K562 (cell line): ENCODE data around the gene ABCC9. TPM values are rescaled to one million over a fixed set of nuclear protein-coding genes. Genes with fewer than 3 reads are reported as not detected.

Experiments used
- ATAC-seq: fragments of 200-7000 bp; cut with Tn5 transposase; 3 replicates; pipeline ENCODE4 v1.9.1; 2020; ENCODE audit warnings: moderate library complexity
- BruUV-seq: library from RNA; stranded (reverse); fragments of 400-500 nt; replicated peaks from 2 replicates; lab custom pipeline; 2021; lab: Mats Ljungman, UMichigan
- CTCF ChIA-PET: fragments of 300-600 bp; formaldehyde crosslinking; extraction: SDS; loops from one replicate; lab custom pipeline; 2021; ENCODE audit warnings: low intra/inter-chr PET ratio; lab: Yijun Ruan, JAX
- POLR2A ChIA-PET: fragments of 300-600, 350-650 bp; sonication (Branson Sonifier 250); formaldehyde crosslinking; extraction: SDS; loops from one replicate; lab custom pipeline; 2021; ENCODE audit warnings: antibody characterized with exemption, inconsistent platforms; lab: Yijun Ruan, JAX
- DNase-seq, 4 experiments: peaks; one replicate each; pipeline versions ENCODE4 v3.0.0 to v3.0.0-alpha.2; 2011 to 2018; ENCODE audit warnings: low spot score in 3 of 4, mixed read lengths in 3 of 4; ENCODE audit errors: extremely low read depth in 1 of 4
- FAIRE-seq: peaks from 2 replicates; lab custom pipeline; 2011; peaks lifted over from hg19 to GRCh38; lab: Jason Lieb, UNC
- H2AFZ ChIP-seq: 2 replicates; pipeline ENCODE4 v1.6.0; 2011; ENCODE audit warnings: low read depth, low read length, control low read depth, inconsistent platforms
- H3K27ac ChIP-seq: fragments of 200-600 bp; 3 replicates; pipeline ENCODE4 v1.8.0; 2011; ENCODE audit warnings: low read depth, mild to moderate bottlenecking, control low read depth, inconsistent platforms, low read length, moderate library complexity, mixed read lengths; ENCODE audit errors: extremely low read depth
- H3K27me3 ChIP-seq, 2 experiments: fragments of 300-600 bp in 1 of 2; 2 replicates in 1 of 2; 3 replicates in 1 of 2; pipeline versions ENCODE4 v1.6.0 to v1.8.0; 2011; ENCODE audit warnings: inconsistent platforms in 2 of 2, low read length in 2 of 2, mild to moderate bottlenecking in 1 of 2, mixed read lengths in 1 of 2, moderate library complexity in 1 of 2; ENCODE audit not compliant: control insufficient read depth in 2 of 2, insufficient read depth in 2 of 2
- H3K36me3 ChIP-seq: fragments of 300-600 bp; 3 replicates; pipeline ENCODE4 v1.8.0; 2011; ENCODE audit warnings: mild to moderate bottlenecking, low read length, inconsistent platforms; ENCODE audit not compliant: control insufficient read depth, insufficient read depth
- H3K4me1 ChIP-seq, 2 experiments: fragments of 200-600 bp in 1 of 2; replicated peaks in 1 of 2; 2 replicates in 1 of 2; 3 replicates in 1 of 2; pipeline versions ENCODE4 v1.5.1 to v1.8.0; 2011; ENCODE audit warnings: inconsistent platforms in 2 of 2, low read length in 2 of 2, mild to moderate bottlenecking in 1 of 2, mixed read lengths in 1 of 2, moderate library complexity in 1 of 2; ENCODE audit not compliant: control insufficient read depth in 2 of 2, insufficient read depth in 2 of 2
- H3K4me2 ChIP-seq: 2 replicates; pipeline ENCODE4 v1.6.1; 2011; ENCODE audit warnings: low read length, control low read depth, inconsistent platforms, mixed read lengths; ENCODE audit not compliant: insufficient read depth
- H3K4me3 ChIP-seq: fragments of 200-600 bp; sonication (generic), shearing (Covaris generic); 2 replicates; pipeline ENCODE4 v1.5.1; 2016; ENCODE audit warnings: control low read depth, inconsistent platforms
- H3K79me2 ChIP-seq: fragments of 200-600 bp; 3 replicates; pipeline ENCODE4 v1.8.0; 2011; ENCODE audit warnings: low read length, inconsistent platforms; ENCODE audit not compliant: control insufficient read depth, insufficient read depth
- H3K9ac ChIP-seq, 2 experiments: 2 replicates each; pipeline versions ENCODE4 v1.6.0 to v1.6.1; 2011; ENCODE audit warnings: low read depth in 2 of 2, low read length in 2 of 2, control low read depth in 1 of 2, inconsistent platforms in 1 of 2, mild to moderate bottlenecking in 1 of 2, mixed read lengths in 1 of 2; ENCODE audit not compliant: insufficient read depth in 1 of 2
- H3K9me1 ChIP-seq: one replicate; pipeline ENCODE4 v1.6.0; 2011; ENCODE audit warnings: inconsistent platforms, mild to moderate bottlenecking, low read length, moderate library complexity; ENCODE audit not compliant: control insufficient read depth, insufficient read depth
- H3K9me3 ChIP-seq: replicated peaks from 2 replicates; pipeline ENCODE4 v1.5.1; 2011; ENCODE audit warnings: low read depth, low read length, inconsistent platforms; ENCODE audit not compliant: control insufficient read depth, insufficient read depth
- H4K20me1 ChIP-seq: replicated peaks from 2 replicates; pipeline ENCODE4 v1.6.1; 2011; ENCODE audit warnings: low read length, inconsistent platforms, mixed read lengths; ENCODE audit not compliant: control insufficient read depth, insufficient read depth
- CEBPB ChIP-seq: fragments of 450-650 bp; IDR thresholded peaks from 2 replicates; pipeline ENCODE4 v1.6.1; 2016; ENCODE audit warnings: missing genetic modification characterization, missing compliant biosample characterization
- HEY1 ChIP-seq: fragments of 250-450 bp; sonication (Bioruptor Pico); IDR thresholded peaks from 2 replicates; pipeline ENCODE4 v1.5.0; 2020; ENCODE audit warnings: mild to moderate bottlenecking, moderate library complexity, borderline replicate concordance
- MED1 ChIP-seq: sonication (generic); formaldehyde crosslinking; IDR thresholded peaks from 2 replicates; pipeline ENCODE4 v1.8.1; 2023; ENCODE audit warnings: missing genetic modification reagents, borderline replicate concordance
- REST ChIP-seq, 2 experiments: fragments of 450-650 bp; formaldehyde crosslinking in 1 of 2; IDR thresholded peaks; 2 replicates each; pipeline versions ENCODE4 v1.4.0 to v1.6.1; 2014 to 2020; ENCODE audit warnings: mild to moderate bottlenecking in 2 of 2, borderline replicate concordance in 1 of 2, low read depth in 1 of 2
- TARDBP ChIP-seq: fragments of 450-650 bp; IDR thresholded peaks from 2 replicates; pipeline ENCODE4 v1.6.1; 2016
- WGBS: fragments of 100-300 bp; shearing (Covaris generic); methylation state at CpG from one replicate; pipeline ENCODE4 v1.1.6; 2016; ENCODE audit warnings: low coverage, mixed read lengths; ENCODE audit not compliant: insufficient coverage; ENCODE audit errors: missing lambda C conversion rate; 5-methylcytosine and 5-hydroxymethylcytosine counted together
- in situ Hi-C: fragments of 300-500 bp; cut with MboI; formaldehyde crosslinking; loops from 4 replicates; pipeline ENCODE4 v1.15.0; 2018; ENCODE audit warnings: inconsistent platforms, mixed read lengths
- intact Hi-C: fragments of 100-400 bp; cut with micrococcal nuclease; formaldehyde crosslinking; loops from 2 replicates; pipeline ENCODE4 v1.14.2; 2022
- polyA plus RNA-seq, 8 experiments: library from polyadenylated mRNA; depleted of rRNA in 4 of 8; stranded (reverse) in 5 of 8; unstranded in 3 of 8; fragments of >200 nt; fragmentation: Nextera tagmentation in 2 of 8; fragmentation: Illumina TruSeq in 1 of 8; extraction: Ambion mirVana in 2 of 8; extraction: Trizol in 1 of 8; gene quantifications; 2 replicates each; pipeline versions ENCODE4 v1.2.1 to v1.2.3, GENCODE V29; 2011 to 2014; ENCODE audit warnings: inconsistent platforms in 1 of 8, missing spikeins in 1 of 8
- total RNA-seq, 7 experiments: library from RNA; depleted of rRNA in 6 of 7; stranded (reverse); fragments of >200 nt in 6 of 7; fragmentation: Illumina TruSeq in 2 of 7; extraction: Trizol in 2 of 7; gene quantifications; 2 replicates each; pipeline versions ENCODE4 v1.2.1 to v1.2.3, GENCODE V29; 2011 to 2021; ENCODE audit warnings: low replicate concordance in 1 of 7

Gene ABCC9
- total and polyA plus RNA-seq, 9 of the 15 experiments (the other 6 are each of a cell fraction or from before 2014, with no cell fraction given): 0.05 to 0.40 (median 0.18) TPM

- Histone ChIP-seq H3K4me3 (no peak overlapping the region), H3K4me2 (no peak overlapping the region), H3K9ac (no peak overlapping the region), H3K36me3 (no peaks in the 10 kb centered on the region), H3K4me1 (peaks cover 0 to 11% of the 10 kb centered on the region in 2 experiments; a peak in 2 of 5 replicates), H3K27ac (no peak overlapping the region), H2AFZ (no peak overlapping the region), H3K27me3 (no peaks in the 10 kb centered on the region), H3K79me2 (no peaks in the 10 kb centered on the region), H3K9me1 (no peaks in the 10 kb centered on the region), H4K20me1 (no peaks in the 10 kb centered on the region), H3K9me3 (no peaks in the 10 kb centered on the region)
- no peak for TF ChIP-seq MED1 (CRISPR knock-in tag)
- TF ChIP-seq CEBPB (tag): no peak
- no peak for TF ChIP-seq TARDBP
- no peak for TF ChIP-seq REST (IDR thresholded peaks at IDR 0.05; ENCODE audit: borderline replicate concordance)
- no peak for TF ChIP-seq REST (CRISPR knock-in tag; IDR thresholded peaks at IDR 0.05; ENCODE audit: low read depth)
- no peak for TF ChIP-seq HEY1
- 22% methylated on average over 1 of the region's 1 CpG for WGBS
- in situ Hi-C loops: no loop called here
- FAIRE-seq (no peak), DNase-seq (no peak), ATAC-seq (no peak)
- ChIA-PET POLR2A (no interaction called here), CTCF (interaction anchor here (1.9 kb wide), 1 partner anchor 291 kb away, joined by 14 read pairs; no protein-coding TSS in a partner anchor)
- intact Hi-C loops: loop anchor here (1.0 to 5.0 kb wide), 2 partner anchors 216 to 290 kb away; partner anchors contain the start of gene KCNJ8
- BruUV-seq: no TSS peak
Observed at GRCh38 chr12:21988619-21989018, 47.4 kb upstream of the ABCC9 start.
